Adrenal gland (tissue), 12 donors: ENCODE measurements around the gene CMTM4. TPM values are rescaled to one million over a fixed set of nuclear protein-coding genes. Genes with fewer than 3 reads are reported as not detected.

Source experiments
- DNase-seq, 7 donors: peaks; one replicate each; pipeline ENCODE4 v3.0.0-alpha.2; 2019 to 2020
- H3K27ac ChIP-seq, 5 donors: fragments of 200-600 bp; sonication (generic) in 4 of 5; 1 replicate in 3 of 5; 2 replicates in 2 of 5; pipeline versions ENCODE4 v1.5.1 to v1.8.0; 2016 to 2020; ENCODE audit warnings: mild to moderate bottlenecking in 1 of 5
- H3K27me3 ChIP-seq: fragments of 200-600 bp; 2 replicates; pipeline ENCODE4 v1.8.0; 2021
- H3K36me3 ChIP-seq, 2 donors: fragments of 200-600 bp; replicated peaks in 1 of 2; 1 replicate in 1 of 2; 2 replicates in 1 of 2; pipeline versions ENCODE4 v1.5.1 to v1.8.0; 2018 to 2022
- H3K4me1 ChIP-seq, 2 donors: fragments of 200-600 bp; replicated peaks in 1 of 2; 1 replicate in 1 of 2; 2 replicates in 1 of 2; pipeline versions ENCODE4 v1.5.1 to v1.8.0; 2018 to 2021
- H3K4me3 ChIP-seq, 4 donors: fragments of 200-600 bp; sonication (generic) in 3 of 4; one replicate each; pipeline ENCODE4 v1.5.1; 2016 to 2018
- H3K9me3 ChIP-seq, 3 donors: fragments of 200-600 bp; sonication (generic) in 1 of 3; replicated peaks in 1 of 3; 1 replicate in 2 of 3; 2 replicates in 1 of 3; pipeline versions ENCODE4 v1.5.1 to v1.8.0; 2016 to 2021
- POLR2A ChIP-seq, 2 donors: fragments of 450-650 bp; IDR thresholded peaks; one replicate each; pipeline ENCODE4 v1.6.1; 2017; ENCODE audit warnings: antibody characterized with exemption in 2 of 2, mild to moderate bottlenecking in 2 of 2, moderate library complexity in 1 of 2
- WGBS, 4 donors: extraction: QIAGEN DNeasy Blood & Tissue Kit in 2 of 4; methylation state at CpG; one replicate each; pipeline versions ENCODE4 v1.1.5 to v1.1.7; 2013 to 2017; 5-methylcytosine and 5-hydroxymethylcytosine counted together
- intact Hi-C, 2 donors: fragments of 100-400 bp; cut with DNase I; formaldehyde crosslinking; loops; one replicate each; pipeline versions ENCODE4 v1.14.1 to v1.15.0; 2022 to 2023
- polyA plus RNA-seq, 3 donors: library from polyadenylated mRNA; stranded (reverse); fragments of 200-250 nt in 2 of 3; fragments of 350-450 nt in 1 of 3; fragmentation: Illumina TruSeq in 1 of 3; extraction: RNeasy Lipid Tissue Mini Kit (QIAGEN cat#74804) in 1 of 3; gene quantifications; one replicate each; pipeline ENCODE4 v1.2.3, GENCODE V29; 2013 to 2014
- total RNA-seq, 9 donors: library from RNA; depleted of rRNA in 4 of 9; stranded (reverse); fragments of >200 nt in 4 of 9; fragments of 120-200 nt in 1 of 9; fragmentation: NEBNext Ultra II Directional in 1 of 9; extraction: Animal tissue kit (Norgen Biotek cat#: 25700) in 1 of 9; gene quantifications; one replicate each; pipeline versions ENCODE4 v1.1.0 to v1.2.4, GENCODE V29; 2013 to 2023
- TF ChIP-seq, protein P1 (sequence below), 6 experiments: fragments of 450-650 bp in 4 of 6; fragments of 200-600 bp in 2 of 6; sonication (generic) in 1 of 6; IDR thresholded peaks; 1 replicate in 5 of 6; 2 replicates in 1 of 6; pipeline versions ENCODE4 v1.5.1 to v1.8.0; 2016 to 2021; ENCODE audit warnings: antibody characterized with exemption in 6 of 6, mild to moderate bottlenecking in 2 of 6, moderate library complexity in 1 of 6
- donor health status: healthy with polysubstance abuse.
- donor health status: Bipolar disorder and iron deficiency.
- donor health status: DM: yes; HTN: yes; CAD: no.
- donor health status: DM: no; HTN: no; CAD: no.
- donor health status: DM: no; HTN: no; CAD: no.
- donor health status: DM: yes; HTN: yes; CAD: no.

Gene CMTM4
- total and polyA plus RNA-seq, 12 donors = 9.2 to 35.3 (median 20.0) TPM

DNA sequence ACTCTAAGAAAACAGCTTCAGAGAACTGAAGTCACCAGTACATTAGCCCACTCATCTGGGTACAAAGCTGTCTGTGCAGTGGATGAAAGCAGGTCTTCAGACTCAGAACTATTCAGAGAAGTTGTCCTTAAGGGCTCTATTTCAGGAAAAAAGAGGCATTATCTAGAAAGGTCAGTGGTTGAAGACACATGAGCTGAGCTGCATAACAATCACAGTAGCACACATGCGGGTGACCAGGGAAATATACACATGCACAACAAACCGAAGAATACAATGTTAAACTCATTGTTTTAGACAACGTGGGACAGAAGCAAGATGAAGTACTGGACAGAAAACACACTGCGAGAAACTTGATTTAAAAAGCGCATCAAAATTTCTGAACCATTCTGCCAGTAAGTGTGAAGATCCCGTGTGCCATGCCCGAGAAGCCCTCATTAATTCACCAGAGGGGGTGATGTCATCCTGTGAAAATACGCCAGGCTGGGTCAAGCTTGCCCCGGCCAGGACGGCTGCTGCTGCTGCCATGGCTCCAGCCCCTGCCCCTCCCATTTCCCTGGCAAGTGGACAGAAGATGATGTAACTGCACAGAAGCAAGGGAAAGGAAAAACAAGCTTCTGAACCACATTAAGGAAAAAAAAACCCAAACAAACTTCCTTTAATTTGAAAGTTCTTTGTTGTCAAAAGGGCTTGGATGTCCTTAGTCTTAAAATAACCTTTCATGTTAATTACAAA, 44.8 kb upstream of the CMTM4 start:
- H3K9me3 ChIP-seq = no peaks in the 10 kb centered on the region
- H3K27ac ChIP-seq = peak overlapping the region; percentile 62 to 83 (median 67)
- no peak overlapping the region for H3K4me3 ChIP-seq
- peaks cover 0 to 62% of the 10 kb centered on the region in 2 donors for H3K36me3 ChIP-seq
- intact Hi-C loops = no loop called here
- peaks cover 21 to 41% of the 10 kb centered on the region in 2 donors for H3K4me1 ChIP-seq
- H3K27me3 ChIP-seq = no peaks in the 10 kb centered on the region
- DNase-seq = peak; percentile 93 to 98 (median 95)
- WGBS, 4 donors = 21 to 28% (median 25%) methylated on average over 10 of the region's 10 CpGs
- TF ChIP-seq POLR2A (IDR thresholded peaks at IDR 0.05) = no peak
- TF ChIP-seq, protein P1, sequence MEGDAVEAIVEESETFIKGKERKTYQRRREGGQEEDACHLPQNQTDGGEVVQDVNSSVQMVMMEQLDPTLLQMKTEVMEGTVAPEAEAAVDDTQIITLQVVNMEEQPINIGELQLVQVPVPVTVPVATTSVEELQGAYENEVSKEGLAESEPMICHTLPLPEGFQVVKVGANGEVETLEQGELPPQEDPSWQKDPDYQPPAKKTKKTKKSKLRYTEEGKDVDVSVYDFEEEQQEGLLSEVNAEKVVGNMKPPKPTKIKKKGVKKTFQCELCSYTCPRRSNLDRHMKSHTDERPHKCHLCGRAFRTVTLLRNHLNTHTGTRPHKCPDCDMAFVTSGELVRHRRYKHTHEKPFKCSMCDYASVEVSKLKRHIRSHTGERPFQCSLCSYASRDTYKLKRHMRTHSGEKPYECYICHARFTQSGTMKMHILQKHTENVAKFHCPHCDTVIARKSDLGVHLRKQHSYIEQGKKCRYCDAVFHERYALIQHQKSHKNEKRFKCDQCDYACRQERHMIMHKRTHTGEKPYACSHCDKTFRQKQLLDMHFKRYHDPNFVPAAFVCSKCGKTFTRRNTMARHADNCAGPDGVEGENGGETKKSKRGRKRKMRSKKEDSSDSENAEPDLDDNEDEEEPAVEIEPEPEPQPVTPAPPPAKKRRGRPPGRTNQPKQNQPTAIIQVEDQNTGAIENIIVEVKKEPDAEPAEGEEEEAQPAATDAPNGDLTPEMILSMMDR (IDR thresholded peaks at IDR 0.05) = no peak

DNA sequence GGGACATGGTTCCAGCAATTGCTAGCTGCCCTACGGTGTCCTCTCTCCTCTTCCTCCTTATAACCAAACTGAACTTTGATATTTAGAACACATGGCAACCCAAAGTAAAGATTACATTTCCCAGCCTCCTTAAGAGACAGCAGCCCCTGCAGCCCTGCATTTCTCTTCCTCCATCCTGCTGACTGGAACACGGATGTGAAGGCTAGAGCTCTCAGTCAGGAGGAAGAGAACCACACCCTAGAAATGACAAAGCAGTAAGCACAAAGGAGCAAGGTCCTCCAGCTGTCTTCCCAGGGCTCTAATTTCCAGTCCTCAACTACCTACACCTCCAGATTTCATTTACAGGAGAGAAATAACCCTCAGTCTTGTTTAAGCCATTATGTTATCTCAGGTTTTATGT, 44.0 kb upstream of the CMTM4 start:
- DNase-seq = no peak
- WGBS, 4 donors = 45 to 60% (median 50%) methylated on average over 2 of the region's 2 CpGs
- intact Hi-C loops = no loop called here
- Histone ChIP-seq H3K36me3 (peaks cover 0 to 62% of the 10 kb centered on the region in 2 donors), H3K4me1 (peaks cover 21 to 41% of the 10 kb centered on the region in 2 donors), H3K27ac (peak overlapping the region in 4 of 5 donors; percentile 62 to 83 (median 74)), H3K9me3 (no peaks in the 10 kb centered on the region), H3K27me3 (no peaks in the 10 kb centered on the region), H3K4me3 (no peak overlapping the region)
- TF ChIP-seq, protein P1 (IDR thresholded peaks at IDR 0.05) = no peak
- TF ChIP-seq POLR2A (IDR thresholded peaks at IDR 0.05) = no peak

DNA sequence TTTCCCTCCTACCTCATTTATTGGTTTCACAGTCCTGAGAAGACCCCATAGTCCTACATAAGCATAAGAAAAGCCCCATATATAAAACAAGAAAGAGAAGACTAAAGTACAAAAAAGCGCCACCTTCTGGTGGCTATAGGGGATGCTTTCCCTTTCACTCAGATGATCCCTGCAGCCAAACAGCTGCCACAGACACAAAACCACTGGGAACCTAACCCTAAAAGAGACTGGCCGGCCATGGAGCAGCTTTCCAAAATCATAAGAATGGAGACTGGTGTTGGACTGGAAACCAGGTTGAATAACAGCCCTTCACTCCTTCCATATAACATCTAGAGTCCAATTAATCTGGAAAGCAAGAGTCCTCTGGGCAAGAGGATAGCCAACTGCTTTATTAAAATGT, 43.5 kb upstream of the CMTM4 start:
- peak in 2 of 7 donors; percentile 24 to 39 for DNase-seq
- Histone ChIP-seq H3K27ac (peak overlapping the region in 2 of 5 donors; percentile 80 to 83), H3K4me1 (peaks cover 21 to 41% of the 10 kb centered on the region in 2 donors), H3K4me3 (no peak overlapping the region), H3K36me3 (peaks cover 0 to 64% of the 10 kb centered on the region in 2 donors), H3K9me3 (no peaks in the 10 kb centered on the region), H3K27me3 (no peaks in the 10 kb centered on the region)
- intact Hi-C loops = no loop called here
- 45 to 60% (median 49%) methylated on average over 2 of the region's 2 CpGs for WGBS, 4 donors
- TF ChIP-seq, protein P1 (IDR thresholded peaks at IDR 0.05) = peak; percentile 13 to 59 (median 40)
- TF ChIP-seq POLR2A (IDR thresholded peaks at IDR 0.05) = no peak

DNA sequence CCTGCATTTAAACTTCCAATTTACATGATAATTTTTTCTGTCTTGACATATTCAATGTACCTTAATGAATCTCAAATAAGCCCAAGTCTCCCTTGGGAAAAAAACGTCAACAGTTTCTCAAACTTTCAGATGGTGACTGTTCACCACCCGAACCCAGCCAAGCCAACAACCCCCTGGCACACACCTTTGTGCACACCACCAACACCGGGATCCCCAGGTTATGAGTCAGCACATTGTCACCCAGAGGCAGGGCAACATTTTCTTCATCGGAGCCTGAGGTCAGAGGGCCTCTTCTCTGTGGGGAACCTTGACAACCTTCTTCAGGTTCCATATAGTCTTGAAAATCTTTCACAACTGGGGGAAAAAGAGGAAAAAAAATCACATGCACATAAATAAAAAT, 39.3 kb upstream of the CMTM4 start:
- no peak for TF ChIP-seq POLR2A (IDR thresholded peaks at IDR 0.05)
- TF ChIP-seq, protein P1 (IDR thresholded peaks at IDR 0.05) = no peak
- intact Hi-C loops = loop anchor here in 1 of 2 donors (10.0 kb wide), 1 partner anchor 129 kb away; no protein-coding TSS in a partner anchor
- Histone ChIP-seq H3K36me3 (peaks cover 0 to 75% of the 10 kb centered on the region in 2 donors), H3K27me3 (no peaks in the 10 kb centered on the region), H3K4me3 (no peak overlapping the region), H3K9me3 (no peaks in the 10 kb centered on the region), H3K27ac (no peak overlapping the region), H3K4me1 (peaks cover 9 to 19% of the 10 kb centered on the region in 2 donors)
- DNase-seq = peak in 1 of 7 donors; percentile 41
- WGBS, 4 donors = 61 to 73% (median 70%) methylated on average over 4 of the region's 4 CpGs
